ENCODE measurements around the gene FAH. TPM values are rescaled to one million over a fixed set of nuclear protein-coding genes. Genes with fewer than 3 reads are reported as not detected.

FAH gene
- 25.6 and 34.1 TPM in 2 replicates for total RNA-seq

GRCh38 chr15:80152896-80153876 is at the start of gene FAH:
Gene FAH (plus strand): TSS chr15:80152999. CDS start chr15:80153055, 56 bp downstream.

Other genes starting within 250 kb of the FAH start
- gene BCL2A1, start 181.8 kb upstream of the FAH start, total RNA-seq = 0.44 and 1.3 TPM in 2 replicates
- gene ZFAND6, start 93.3 kb upstream of the FAH start, total RNA-seq = 77.5 and 112 TPM in 2 replicates
- gene CTXND1, start 99.2 kb downstream of the FAH start, total RNA-seq = not detected in 2 replicates

Measured in placental pericyte (primary cell).